HG03045 (cell line): ENCODE results near the gene CLMP.
"Not testable (repeated sequence)": the region's sequence is repeated elsewhere in the genome, so short reads cannot be mapped to it uniquely, and the experiment has no call there.

Experiments
- ATAC-seq: cut with Tn5 transposase; IDR thresholded peaks from one replicate; pipeline ENCODE4 v1.9.1; 2021; ENCODE audit warnings: mild to moderate bottlenecking, moderate library complexity; ENCODE audit not compliant: unreplicated experiment

Gene CLMP

DNA sequence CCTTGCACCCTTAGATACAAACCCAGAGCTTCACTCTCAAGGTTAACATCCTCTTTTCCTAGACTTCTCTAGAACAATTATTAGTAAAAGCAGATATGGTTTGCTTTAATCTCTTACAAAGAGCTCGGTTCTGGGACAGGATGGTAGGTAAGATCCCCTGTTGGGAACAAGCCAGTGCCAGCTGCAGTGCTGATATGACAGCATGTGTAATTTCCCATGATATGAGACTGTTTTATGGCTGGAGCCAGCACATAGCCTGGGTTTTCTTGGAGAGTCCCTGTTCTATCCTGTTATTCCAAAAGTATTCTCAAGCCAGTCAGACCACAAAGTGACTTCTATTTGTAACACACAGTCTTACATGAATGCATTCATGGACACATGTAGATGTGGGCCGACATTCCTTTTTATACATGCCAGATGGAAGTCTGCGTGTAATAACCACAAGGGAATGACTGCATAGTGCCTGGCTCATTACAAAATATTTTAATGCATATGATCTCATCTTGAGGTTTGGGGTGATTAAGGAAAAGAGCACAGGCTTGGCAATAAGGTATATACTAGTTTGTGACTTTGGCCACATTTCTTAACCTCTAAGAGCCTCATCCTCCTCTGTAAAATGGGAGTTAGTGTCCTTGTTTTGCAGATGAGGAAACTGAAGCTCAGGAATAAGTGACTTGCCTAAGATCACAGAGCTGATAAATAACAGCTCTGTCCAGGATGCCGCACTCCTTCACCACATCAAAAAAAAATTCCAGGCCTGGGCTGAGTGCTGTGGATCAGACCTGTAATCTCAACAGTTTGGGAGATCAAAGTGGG, 21.8 kb downstream of the CLMP start:
- ATAC-seq, result no peak

DNA sequence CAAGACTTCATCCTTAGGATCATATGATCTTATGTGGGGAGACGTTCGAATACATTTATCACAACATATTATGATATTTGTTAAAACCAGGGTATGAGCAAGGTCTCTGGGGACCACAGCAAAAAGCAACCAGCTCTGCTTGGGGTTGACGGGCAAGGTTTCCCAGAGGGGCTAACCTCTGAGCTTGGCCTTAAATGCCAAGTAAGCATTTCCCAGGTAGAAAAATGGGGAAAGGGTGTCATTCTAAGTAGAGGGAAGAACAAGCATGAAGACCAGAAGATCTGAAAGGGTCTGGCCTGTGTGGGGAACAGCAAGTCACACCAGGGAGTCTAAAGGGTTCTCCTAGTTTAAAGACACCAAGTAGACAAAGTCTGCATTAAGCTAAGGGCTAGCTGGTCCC, 24.1 kb downstream of the CLMP start:
- no peak for ATAC-seq

DNA sequence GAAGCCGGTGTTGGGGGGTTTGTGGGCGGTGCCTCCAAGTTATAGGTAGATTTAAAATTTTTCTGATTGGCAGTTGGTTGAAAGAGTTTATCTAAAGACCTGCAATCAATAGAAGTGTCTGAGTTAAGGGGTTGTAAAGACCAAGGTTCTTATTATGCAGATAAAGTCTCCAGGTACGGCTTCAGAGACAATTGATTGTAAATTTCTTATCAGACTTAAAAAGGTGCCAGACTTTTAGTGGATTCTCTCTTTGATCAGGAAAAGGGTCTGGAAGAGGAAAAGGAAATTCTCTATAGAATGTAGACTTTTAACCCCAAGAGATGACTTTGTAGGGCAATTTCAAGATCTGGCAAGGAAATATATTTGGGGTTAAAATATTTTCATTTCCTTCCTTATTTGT, 25.2 kb downstream of the CLMP start:
- ATAC-seq, result no peak

DNA sequence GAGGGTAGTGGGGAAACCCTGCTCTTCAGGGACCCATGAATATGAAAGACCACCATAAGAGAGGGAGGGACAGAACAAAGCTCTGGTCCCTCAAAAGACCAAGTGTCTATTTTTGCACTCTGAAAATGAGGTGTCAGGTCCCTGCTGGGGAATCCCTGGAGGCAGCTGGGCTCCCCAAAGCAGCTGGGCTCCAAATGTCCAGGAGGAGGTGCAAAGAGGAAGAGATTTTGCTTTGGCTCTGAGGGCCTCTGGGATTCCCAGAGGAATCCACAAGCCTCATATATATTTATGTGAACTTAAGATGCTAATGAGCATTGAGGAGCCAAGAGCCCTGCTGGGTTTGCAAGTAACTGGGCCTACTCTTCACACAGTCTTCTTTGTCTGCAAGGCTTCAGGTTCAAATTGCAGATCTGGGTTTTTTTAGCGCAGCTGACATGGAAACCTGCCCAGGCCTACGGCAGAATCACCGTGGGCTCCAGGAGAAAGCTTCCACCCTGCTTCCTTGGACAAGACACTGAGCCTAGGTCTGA, 26.0 kb downstream of the CLMP start:
- ATAC-seq, result no peak

GRCh38 chr11:123168241-123168640, 26.8 kb downstream of the CLMP start:
- no peak for ATAC-seq

DNA sequence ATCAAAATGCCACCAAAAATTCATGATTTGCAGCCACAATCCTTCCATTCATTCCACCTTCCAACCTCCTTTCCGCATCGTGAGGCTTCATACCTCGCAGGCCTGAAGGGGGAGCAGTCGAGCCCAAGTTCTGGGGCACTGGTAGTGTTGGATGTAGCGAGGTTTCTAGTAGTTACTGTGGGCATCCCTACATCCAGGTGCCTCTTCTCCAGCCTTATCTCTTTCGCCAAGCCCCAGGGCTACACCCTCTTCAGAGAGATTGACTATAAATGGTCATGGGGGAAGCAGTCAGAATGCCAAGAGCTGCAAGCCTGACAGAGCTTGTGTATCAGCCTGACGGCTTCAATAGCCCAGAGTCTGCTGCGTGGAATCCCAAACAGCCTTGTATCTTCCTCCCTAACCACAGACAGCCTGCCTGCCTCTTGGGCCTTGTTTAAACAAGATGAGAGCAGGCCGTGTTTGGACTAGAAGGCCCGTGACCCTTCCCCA, 28.9 kb downstream of the CLMP start:
- no peak for ATAC-seq

- ATAC-seq, result no peak
These were observed 30.2 kb downstream of the CLMP start for GRCh38 chr11:123164732-123165450.

DNA sequence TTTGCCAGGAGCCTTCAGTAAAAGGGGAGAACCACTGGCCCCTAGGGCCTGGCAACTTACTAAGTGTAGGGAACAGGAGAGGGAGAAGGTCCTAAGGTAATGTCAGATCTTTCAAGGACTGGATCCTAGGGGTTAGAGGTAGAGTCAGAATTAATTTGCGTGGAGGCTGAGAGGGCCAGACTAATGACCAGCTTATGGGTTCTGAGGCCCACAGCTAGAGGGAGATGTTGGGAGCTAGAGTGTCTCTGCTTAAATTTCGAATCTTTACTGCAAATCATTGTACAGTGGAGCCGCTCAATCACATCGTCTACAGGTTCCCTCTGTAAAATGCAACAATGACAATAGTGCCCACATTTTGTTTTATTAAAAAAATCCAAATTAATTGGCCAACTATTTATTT, 31.4 kb downstream of the CLMP start:
- no peak for ATAC-seq

GRCh38 chr11:123161376-123162030, 33.5 kb downstream of the CLMP start:
- ATAC-seq, result no peak

DNA sequence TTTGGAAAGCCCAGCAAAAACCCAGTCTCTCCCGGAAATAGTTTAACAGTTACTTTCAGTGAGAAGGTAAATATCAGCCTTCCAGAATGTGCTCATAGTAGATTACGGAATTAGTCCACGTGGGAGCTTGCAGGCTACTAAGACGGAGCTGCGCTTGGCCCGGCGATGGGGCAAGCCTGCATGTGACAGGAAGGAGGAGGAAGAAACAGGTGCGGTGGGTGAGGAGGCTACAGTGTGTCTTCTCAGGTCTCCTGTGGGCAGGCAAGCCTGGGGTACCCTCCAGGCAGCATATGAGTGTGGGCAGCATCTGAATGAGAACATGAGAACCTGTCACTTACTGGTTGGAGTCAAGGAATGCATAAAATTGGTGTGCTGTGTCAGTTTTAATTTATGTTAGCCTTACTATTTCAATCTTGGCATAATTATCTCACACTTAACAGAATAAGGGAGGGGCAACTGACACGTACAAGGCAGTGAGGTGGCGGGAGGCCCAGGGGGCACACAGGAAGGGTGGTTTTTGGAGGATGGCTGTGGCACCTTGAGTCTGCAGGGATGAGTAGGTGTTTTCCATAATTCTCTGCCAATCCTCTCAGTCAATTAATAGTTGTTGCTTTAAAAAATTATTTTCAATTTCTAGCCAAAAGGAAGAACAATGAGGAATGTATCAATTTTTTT, 35.7 kb downstream of the CLMP start:
- no peak for ATAC-seq

- ATAC-seq, result no peak
These were observed 36.7 kb downstream of the CLMP start for GRCh38 chr11:123158033-123159003.

DNA sequence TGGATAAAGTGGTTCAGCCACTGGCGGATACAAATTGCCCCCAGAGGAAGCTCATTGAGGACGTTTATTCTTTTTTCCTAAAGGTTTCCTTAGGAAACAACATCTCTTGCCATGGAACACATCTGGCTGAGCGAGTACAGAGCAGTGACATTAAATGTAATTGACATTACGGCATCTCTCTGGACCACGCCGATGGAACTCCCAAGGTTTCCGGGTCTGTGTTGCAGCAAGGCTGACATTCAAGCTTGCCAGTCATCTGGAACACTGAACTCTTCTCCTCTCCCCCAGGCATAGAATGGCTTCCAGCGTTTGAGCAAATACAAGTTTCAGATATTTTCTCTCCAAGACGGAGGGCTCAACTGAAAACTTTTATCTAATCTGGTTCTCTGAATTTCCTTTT, 42.1 kb downstream of the CLMP start:
- no peak for ATAC-seq

DNA sequence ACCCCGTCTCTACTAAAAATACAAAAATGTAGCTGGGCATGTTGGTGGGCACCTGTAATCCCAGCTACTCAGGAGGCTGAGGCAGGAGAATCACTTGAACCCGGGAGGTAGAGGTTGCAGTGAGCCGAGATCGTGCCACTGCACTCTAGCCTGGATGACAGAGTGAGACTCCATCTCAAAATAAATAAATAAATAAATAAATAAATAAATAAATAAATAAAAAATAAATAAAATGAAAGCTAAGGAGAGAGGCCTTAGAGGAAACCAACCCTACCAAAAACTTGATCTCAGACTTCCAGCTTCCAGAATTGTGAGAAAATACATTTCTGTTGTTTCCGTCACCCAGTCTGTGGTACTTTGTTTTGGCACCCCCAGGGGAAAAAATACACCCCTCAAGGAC, 42.7 kb downstream of the CLMP start:
- ATAC-seq, result not testable (repeated sequence)

GRCh38 chr11:123151796-123152195, 43.3 kb downstream of the CLMP start:
- ATAC-seq, result no peak

- no peak for ATAC-seq
These were observed 43.7 kb downstream of the CLMP start for GRCh38 chr11:123151366-123151765.

DNA sequence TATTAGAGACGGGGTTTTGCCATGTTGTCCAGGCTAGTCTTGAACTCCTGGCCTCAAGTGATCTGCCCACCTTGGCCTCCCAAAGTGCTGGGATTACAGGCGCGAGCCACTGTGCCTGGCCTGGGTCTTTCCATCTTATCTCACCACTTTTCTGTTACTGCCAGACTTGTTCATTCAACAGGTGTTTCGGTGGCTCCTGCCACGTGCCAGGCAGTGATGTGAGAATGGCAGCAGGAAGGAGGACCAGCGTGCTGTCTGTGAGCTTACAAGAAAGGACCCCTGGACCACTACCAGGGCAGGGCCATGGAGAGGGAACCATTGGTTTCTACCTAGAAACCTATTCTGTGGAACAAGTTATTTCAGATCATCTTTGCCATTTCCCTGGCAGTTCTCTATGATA, 44.2 kb downstream of the CLMP start:
- ATAC-seq, result no peak

DNA sequence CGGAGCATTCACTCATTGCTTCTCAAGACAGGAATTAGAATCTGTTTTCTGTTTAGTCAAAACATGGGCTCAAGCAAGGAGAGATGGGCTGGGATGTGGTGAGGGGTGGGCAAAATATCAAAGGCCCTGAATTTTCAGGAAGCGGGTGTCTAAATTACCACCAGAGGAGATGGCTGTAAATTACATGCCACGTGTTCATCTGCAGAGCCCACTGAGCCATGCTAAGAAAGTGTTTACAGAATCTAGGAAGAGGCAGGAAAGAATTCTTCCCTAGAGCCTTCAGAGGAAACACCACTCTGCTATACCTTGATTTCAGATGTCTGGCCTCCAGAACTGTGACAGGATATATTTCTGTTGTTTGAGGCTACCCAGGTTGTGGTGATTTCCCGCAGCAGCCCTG, 46.1 kb downstream of the CLMP start:
- ATAC-seq, result no peak

- no peak for ATAC-seq
These were observed 49.4 kb downstream of the CLMP start for GRCh38 chr11:123145661-123146060.

- ATAC-seq, result no peak
These were observed 49.8 kb downstream of the CLMP start for GRCh38 chr11:123145220-123145619.

- no peak for ATAC-seq
These were observed 50.3 kb downstream of the CLMP start for GRCh38 chr11:123144707-123145106.
